ENCODE measurements around the gene RAD51B.

The RAD51B gene

GRCh38 chr14:68709007-68709406 is 889.4 kb downstream of the RAD51B start:
- FAIRE-seq: no peak
- TF ChIP-seq POLR2A (IDR thresholded peaks at IDR 0.05; ENCODE audit: low read depth, low read length) (no peak), TAF1 (IDR thresholded peaks at IDR 0.05; ENCODE audit: borderline replicate concordance, low read depth, low read length) (no peak), POLR2AphosphoS5 (IDR thresholded peaks at IDR 0.05; ENCODE audit: low read depth, low read length) (no peak)
- no peak for DNase-seq (ENCODE audit: insufficient read length)

GRCh38 chr14:68710776-68711175 is 891.2 kb downstream of the RAD51B start:
- TF ChIP-seq POLR2AphosphoS5 (IDR thresholded peaks at IDR 0.05; ENCODE audit: low read depth, low read length): no peak
- TF ChIP-seq POLR2A (IDR thresholded peaks at IDR 0.05; ENCODE audit: low read depth, low read length): no peak
- TF ChIP-seq TAF1 (IDR thresholded peaks at IDR 0.05; ENCODE audit: borderline replicate concordance, low read depth, low read length): no peak
- no peak for DNase-seq (ENCODE audit: insufficient read length)
- no peak for FAIRE-seq

GRCh38 chr14:68711561-68712309 is 892.2 kb downstream of the RAD51B start:
- FAIRE-seq (no peak), DNase-seq (ENCODE audit: insufficient read length) (no peak)
- TF ChIP-seq POLR2AphosphoS5 (IDR thresholded peaks at IDR 0.05; ENCODE audit: low read depth, low read length): no peak
- TF ChIP-seq TAF1 (IDR thresholded peaks at IDR 0.05; ENCODE audit: borderline replicate concordance, low read depth, low read length): no peak
- no peak for TF ChIP-seq POLR2A (IDR thresholded peaks at IDR 0.05; ENCODE audit: low read depth, low read length)

- FAIRE-seq (no peak), DNase-seq (ENCODE audit: insufficient read length) (no peak)
- TF ChIP-seq POLR2A (IDR thresholded peaks at IDR 0.05; ENCODE audit: low read depth, low read length) (no peak), POLR2AphosphoS5 (IDR thresholded peaks at IDR 0.05; ENCODE audit: low read depth, low read length) (no peak), TAF1 (IDR thresholded peaks at IDR 0.05; ENCODE audit: borderline replicate concordance, low read depth, low read length) (no peak)
These were observed 893.3 kb downstream of the RAD51B start for GRCh38 chr14:68712703-68713370.

- TF ChIP-seq POLR2A (IDR thresholded peaks at IDR 0.05; ENCODE audit: low read depth, low read length) (no peak), POLR2AphosphoS5 (IDR thresholded peaks at IDR 0.05; ENCODE audit: low read depth, low read length) (no peak), TAF1 (IDR thresholded peaks at IDR 0.05; ENCODE audit: borderline replicate concordance, low read depth, low read length) (no peak)
- FAIRE-seq (no peak), DNase-seq (ENCODE audit: insufficient read length) (no peak)
These were observed 894.2 kb downstream of the RAD51B start for GRCh38 chr14:68713782-68714181.

- no peak for TF ChIP-seq TAF1 (IDR thresholded peaks at IDR 0.05; ENCODE audit: borderline replicate concordance, low read depth, low read length)
- no peak for TF ChIP-seq POLR2AphosphoS5 (IDR thresholded peaks at IDR 0.05; ENCODE audit: low read depth, low read length)
- TF ChIP-seq POLR2A (IDR thresholded peaks at IDR 0.05; ENCODE audit: low read depth, low read length): no peak
- peak; percentile 56 for FAIRE-seq
These were observed 895.7 kb downstream of the RAD51B start for GRCh38 chr14:68714991-68715924.

GRCh38 chr14:68716698-68717097 is 897.1 kb downstream of the RAD51B start:
- no peak for FAIRE-seq
- DNase-seq (ENCODE audit: insufficient read length): no peak
- TF ChIP-seq POLR2A (IDR thresholded peaks at IDR 0.05; ENCODE audit: low read depth, low read length) (no peak), TAF1 (IDR thresholded peaks at IDR 0.05; ENCODE audit: borderline replicate concordance, low read depth, low read length) (no peak), POLR2AphosphoS5 (IDR thresholded peaks at IDR 0.05; ENCODE audit: low read depth, low read length) (no peak)

More at GRCh38 chr14:68714991-68715924, 895.7 kb downstream of the RAD51B start:
- no peak for DNase-seq (ENCODE audit: insufficient read length)

- FAIRE-seq: no peak
- TF ChIP-seq TAF1 (IDR thresholded peaks at IDR 0.05; ENCODE audit: borderline replicate concordance, low read depth, low read length) (no peak), POLR2A (IDR thresholded peaks at IDR 0.05; ENCODE audit: low read depth, low read length) (no peak), POLR2AphosphoS5 (IDR thresholded peaks at IDR 0.05; ENCODE audit: low read depth, low read length) (no peak)
- no peak for DNase-seq (ENCODE audit: insufficient read length)
These were observed 898.7 kb downstream of the RAD51B start for GRCh38 chr14:68718023-68718990.

GRCh38 chr14:68719634-68720384 is 900.2 kb downstream of the RAD51B start:
- TF ChIP-seq POLR2AphosphoS5 (IDR thresholded peaks at IDR 0.05; ENCODE audit: low read depth, low read length) (no peak), POLR2A (IDR thresholded peaks at IDR 0.05; ENCODE audit: low read depth, low read length) (no peak), TAF1 (IDR thresholded peaks at IDR 0.05; ENCODE audit: borderline replicate concordance, low read depth, low read length) (no peak)
- DNase-seq (ENCODE audit: insufficient read length) (no peak), FAIRE-seq (no peak)

GRCh38 chr14:68722186-68722585 is 902.6 kb downstream of the RAD51B start:
- FAIRE-seq (no peak), DNase-seq (ENCODE audit: insufficient read length) (no peak)
- TF ChIP-seq POLR2AphosphoS5 (IDR thresholded peaks at IDR 0.05; ENCODE audit: low read depth, low read length) (no peak), TAF1 (IDR thresholded peaks at IDR 0.05; ENCODE audit: borderline replicate concordance, low read depth, low read length) (no peak), POLR2A (IDR thresholded peaks at IDR 0.05; ENCODE audit: low read depth, low read length) (no peak)

Measured in GM12892 (cell line).